ENCODE data around the gene TSKU.

- TF ChIP-seq POLR2A (IDR thresholded peaks at IDR 0.05; ENCODE audit: low read length): no peak
- TF ChIP-seq GATA1 (IDR thresholded peaks at IDR 0.05; ENCODE audit: low read depth, low read length): no peak
Measured at GRCh38 chr11:76765863-76766350, 17.2 kb upstream of the TSKU start.
